ENCODE results near the gene NOS1AP.

Gene NOS1AP

GRCh38 chr1:162025541-162025940 lies 44.0 kb upstream of the NOS1AP start:
- H3K4me3 ChIP-seq (ENCODE audit: low read length), result no peak overlapping the region
- TF ChIP-seq, protein P1, sequence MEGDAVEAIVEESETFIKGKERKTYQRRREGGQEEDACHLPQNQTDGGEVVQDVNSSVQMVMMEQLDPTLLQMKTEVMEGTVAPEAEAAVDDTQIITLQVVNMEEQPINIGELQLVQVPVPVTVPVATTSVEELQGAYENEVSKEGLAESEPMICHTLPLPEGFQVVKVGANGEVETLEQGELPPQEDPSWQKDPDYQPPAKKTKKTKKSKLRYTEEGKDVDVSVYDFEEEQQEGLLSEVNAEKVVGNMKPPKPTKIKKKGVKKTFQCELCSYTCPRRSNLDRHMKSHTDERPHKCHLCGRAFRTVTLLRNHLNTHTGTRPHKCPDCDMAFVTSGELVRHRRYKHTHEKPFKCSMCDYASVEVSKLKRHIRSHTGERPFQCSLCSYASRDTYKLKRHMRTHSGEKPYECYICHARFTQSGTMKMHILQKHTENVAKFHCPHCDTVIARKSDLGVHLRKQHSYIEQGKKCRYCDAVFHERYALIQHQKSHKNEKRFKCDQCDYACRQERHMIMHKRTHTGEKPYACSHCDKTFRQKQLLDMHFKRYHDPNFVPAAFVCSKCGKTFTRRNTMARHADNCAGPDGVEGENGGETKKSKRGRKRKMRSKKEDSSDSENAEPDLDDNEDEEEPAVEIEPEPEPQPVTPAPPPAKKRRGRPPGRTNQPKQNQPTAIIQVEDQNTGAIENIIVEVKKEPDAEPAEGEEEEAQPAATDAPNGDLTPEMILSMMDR (IDR thresholded peaks at IDR 0.05; ENCODE audit: insufficient read depth, low read depth, low read length, missing control alignments), result no peak
- no peak for DNase-seq (ENCODE audit: low read depth)

- TF ChIP-seq, protein P1 (IDR thresholded peaks at IDR 0.05; ENCODE audit: insufficient read depth, low read depth, low read length, missing control alignments), result no peak
- no peak for DNase-seq (ENCODE audit: low read depth)
- no peak overlapping the region for H3K4me3 ChIP-seq (ENCODE audit: low read length)
These were observed 42.6 kb upstream of the NOS1AP start for GRCh38 chr1:162026881-162027280.

DNA sequence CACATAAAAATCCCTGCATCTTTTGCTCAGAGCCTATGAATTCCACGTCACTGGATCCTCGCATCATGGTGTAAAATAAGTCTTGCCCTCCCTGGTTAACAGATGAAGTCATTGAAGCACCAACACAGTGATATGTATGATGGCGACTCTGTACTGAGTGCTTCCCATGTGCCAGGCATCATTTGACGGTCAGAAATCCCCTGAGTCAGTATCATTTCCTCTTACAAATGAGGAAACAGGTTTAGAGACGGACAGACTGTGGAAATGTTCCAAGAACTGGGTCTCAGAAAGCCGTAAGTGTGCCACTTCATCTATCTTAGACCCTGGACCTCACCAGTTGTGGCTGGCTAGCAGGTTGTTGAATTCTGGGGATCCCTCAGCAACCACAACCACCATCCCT lies 40.8 kb upstream of the NOS1AP start:
- TF ChIP-seq, protein P1 (IDR thresholded peaks at IDR 0.05; ENCODE audit: insufficient read depth, low read depth, low read length, missing control alignments), result no peak
- peak; percentile 28 for DNase-seq (ENCODE audit: low read depth)
- no peak overlapping the region for H3K4me3 ChIP-seq (ENCODE audit: low read length)

GRCh38 chr1:162029157-162029556 lies 40.3 kb upstream of the NOS1AP start:
- no peak overlapping the region for H3K4me3 ChIP-seq (ENCODE audit: low read length)
- TF ChIP-seq, protein P1 (IDR thresholded peaks at IDR 0.05; ENCODE audit: insufficient read depth, low read depth, low read length, missing control alignments), result no peak
- no peak for DNase-seq (ENCODE audit: low read depth)

DNA sequence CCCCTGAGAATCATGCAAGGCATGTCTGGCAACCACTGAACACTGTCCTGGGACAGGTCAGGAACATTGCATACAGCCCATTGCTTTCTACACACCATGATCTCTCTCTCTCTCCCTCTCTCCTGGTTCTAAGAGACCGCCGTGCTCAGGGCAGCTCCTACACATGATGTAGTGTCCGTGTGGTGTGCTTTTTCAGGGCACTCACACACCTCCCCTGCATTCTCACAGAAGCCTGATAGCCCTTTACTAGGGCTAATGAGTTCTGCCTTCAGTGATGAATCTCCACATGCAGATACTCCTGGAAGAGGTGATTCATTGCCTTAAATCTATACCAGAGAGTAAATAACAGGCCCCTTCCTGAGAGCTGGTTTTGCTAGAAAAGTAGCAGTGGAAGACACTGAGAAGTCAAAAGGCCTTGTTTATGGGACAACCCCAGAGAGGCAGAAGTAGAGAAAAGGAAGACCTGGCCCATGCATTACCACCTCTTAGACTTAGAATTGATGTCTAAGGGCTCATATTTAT lies 38.7 kb upstream of the NOS1AP start:
- peak; percentile 39 for DNase-seq (ENCODE audit: low read depth)
- TF ChIP-seq, protein P1 (IDR thresholded peaks at IDR 0.05; ENCODE audit: insufficient read depth, low read depth, low read length, missing control alignments), result no peak
- H3K4me3 ChIP-seq (ENCODE audit: low read length), result no peak overlapping the region

DNA sequence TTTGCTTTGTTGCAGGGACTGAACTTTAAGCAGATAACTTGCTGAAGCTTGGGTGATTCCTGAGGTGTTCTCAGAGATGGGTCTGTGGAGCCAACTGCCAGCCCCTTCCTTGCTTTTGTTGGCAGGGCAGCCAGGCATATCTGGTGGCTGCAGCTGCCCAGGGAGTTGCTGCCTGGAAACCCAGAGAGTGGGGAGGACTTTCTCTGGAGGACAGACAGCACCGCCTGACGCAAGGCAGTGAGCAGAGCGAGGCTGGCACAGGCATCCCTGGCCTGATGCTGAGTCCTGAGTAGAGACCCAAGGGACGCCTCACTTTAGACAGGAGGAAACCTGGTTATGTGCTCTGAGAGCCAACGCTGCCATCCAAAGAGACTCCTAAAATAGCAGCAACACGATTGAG lies 36.1 kb upstream of the NOS1AP start:
- no peak overlapping the region for H3K4me3 ChIP-seq (ENCODE audit: low read length)
- TF ChIP-seq, protein P1 (IDR thresholded peaks at IDR 0.05; ENCODE audit: insufficient read depth, low read depth, low read length, missing control alignments), result no peak
- DNase-seq (ENCODE audit: low read depth), result no peak

DNA sequence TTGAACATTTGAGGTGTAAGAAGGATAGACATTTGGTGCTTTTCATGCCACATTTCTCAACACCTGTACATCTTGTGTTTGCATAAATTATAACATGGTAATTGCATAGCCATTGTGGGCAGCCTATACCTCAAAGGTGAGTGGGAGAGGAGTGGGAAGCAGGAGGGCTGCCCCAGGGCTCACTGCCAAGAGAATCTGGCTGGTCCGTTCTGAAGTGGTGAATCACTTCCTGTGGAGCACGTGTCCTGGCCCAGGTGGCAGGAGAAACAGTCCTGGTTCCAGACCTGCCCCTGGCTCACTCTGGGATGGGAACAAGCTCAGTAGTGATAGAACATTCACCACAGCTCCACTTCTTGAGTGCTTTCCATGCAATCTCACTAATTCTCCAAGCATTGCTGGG lies 34.2 kb upstream of the NOS1AP start:
- TF ChIP-seq, protein P1 (IDR thresholded peaks at IDR 0.05; ENCODE audit: insufficient read depth, low read depth, low read length, missing control alignments), result no peak
- peak; percentile 71 for DNase-seq (ENCODE audit: low read depth)
- no peak overlapping the region for H3K4me3 ChIP-seq (ENCODE audit: low read length)

All from epithelial cell of esophagus (primary cell).